Endodermal cell (in vitro differentiated cells): Measurements from ENCODE around the gene IRX5. TPM values are rescaled to one million over a fixed set of nuclear protein-coding genes. Genes with fewer than 3 reads are reported as not detected.

Experiments used
- DNase-seq: peaks from one replicate; pipeline ENCODE4 v3.0.0-alpha.2; 2017
- H3K27ac ChIP-seq: 2 replicates; pipeline ENCODE4 v1.5.1; 2013; ENCODE audit warnings: mild to moderate bottlenecking, low read depth, low read length, moderate library complexity
- H3K27me3 ChIP-seq: 2 replicates; pipeline ENCODE4 v1.6.1; 2013; ENCODE audit warnings: mild to moderate bottlenecking, low read length, moderate library complexity; ENCODE audit not compliant: insufficient read depth, control insufficient read depth, poor library complexity, severe bottlenecking
- H3K36me3 ChIP-seq: 2 replicates; pipeline ENCODE4 v1.7.0; 2013; ENCODE audit warnings: mild to moderate bottlenecking, low read length, moderate library complexity; ENCODE audit not compliant: control insufficient read depth, insufficient read depth
- H3K4me1 ChIP-seq: one replicate; pipeline ENCODE4 v1.7.0; 2013; ENCODE audit warnings: low read length; ENCODE audit not compliant: control insufficient read depth, insufficient read depth
- H3K4me3 ChIP-seq: 2 replicates; pipeline ENCODE4 v1.5.1; 2013; ENCODE audit warnings: mild to moderate bottlenecking, low read length, moderate library complexity
- H3K9ac ChIP-seq: 2 replicates; pipeline ENCODE4 v1.6.1; 2013; ENCODE audit warnings: mild to moderate bottlenecking, low read length, moderate library complexity; ENCODE audit not compliant: poor library complexity, severe bottlenecking; ENCODE audit errors: extremely low read depth
- H3K9me3 ChIP-seq: 2 replicates; pipeline ENCODE4 v1.6.1; 2013; ENCODE audit warnings: mild to moderate bottlenecking, low read length, moderate library complexity; ENCODE audit not compliant: control insufficient read depth
- H3K27ac Mint-ChIP-seq: 2 replicates; pipeline ENCODE4 v1.8.0; 2020; ENCODE audit warnings: mixed read lengths
- H3K27me3 Mint-ChIP-seq: 2 replicates; pipeline ENCODE4 v1.8.0; 2021; ENCODE audit warnings: mild to moderate bottlenecking, mixed read lengths; ENCODE audit not compliant: insufficient read depth
- H3K36me3 Mint-ChIP-seq: 2 replicates; pipeline ENCODE4 v1.8.0; 2020; ENCODE audit warnings: low read depth, mixed read lengths
- H3K4me1 Mint-ChIP-seq: 2 replicates; pipeline ENCODE4 v1.8.0; 2020; ENCODE audit warnings: mixed read lengths
- H3K4me3 Mint-ChIP-seq: 2 replicates; pipeline ENCODE4 v1.8.0; 2020; ENCODE audit warnings: mild to moderate bottlenecking, moderate library complexity, mixed read lengths
- H3K9me3 Mint-ChIP-seq: 2 replicates; pipeline ENCODE4 v1.8.0; 2020; ENCODE audit warnings: mild to moderate bottlenecking, mixed read lengths
- CTCF ChIP-seq: fragments of 200-600 bp; sonication (generic); conservative IDR thresholded peaks from 2 replicates; pipeline ENCODE4 v1.5.0; 2021; ENCODE audit warnings: antibody characterized with exemption, mild to moderate bottlenecking
- WGBS, 2 experiments: methylation state at CpG; one replicate each; pipeline versions ENCODE4 v1.1.5 to v1.1.7; 2013; ENCODE audit warnings: missing lambda C conversion rate in 2 of 2, mixed read lengths in 1 of 2; ENCODE audit not compliant: insufficient coverage in 1 of 2, insufficient read length in 1 of 2; 5-methylcytosine and 5-hydroxymethylcytosine counted together
- total RNA-seq, 2 donors: library from RNA; stranded (reverse); fragmentation: NEBNext Ultra II Directional in 1 of 2; extraction: Animal tissue kit (Norgen Biotek cat#: 25700) in 1 of 2; gene quantifications; 2 replicates in 1 of 2; 3 replicates in 1 of 2; pipeline ENCODE4 v1.2.1, GENCODE V29; 2021

The IRX5 gene
- total RNA-seq, 2 donors from 2014 or later = 1.6 to 2.6 TPM

- Mint-ChIP-seq H3K36me3 (no peaks in the 10 kb centered on the region), H3K4me3 (no peak overlapping the region), H3K27me3 (peaks cover 16% of the 10 kb centered on the region), H3K9me3 (no peaks in the 10 kb centered on the region), H3K4me1 (peaks cover 10% of the 10 kb centered on the region), H3K27ac (no peak overlapping the region)
- Histone ChIP-seq H3K9ac (no peak overlapping the region), H3K27ac (no peak overlapping the region), H3K36me3 (no peaks in the 10 kb centered on the region), H3K4me3 (no peak overlapping the region), H3K9me3 (no peaks in the 10 kb centered on the region), H3K4me1 (no peaks in the 10 kb centered on the region), H3K27me3 (no peaks in the 10 kb centered on the region)
- DNase-seq = no peak
- TF ChIP-seq CTCF = no peak
Observed at GRCh38 chr16:54955757-54956156, 25.1 kb downstream of the IRX5 start.

GRCh38 chr16:54957403-54958166 lies 26.9 kb downstream of the IRX5 start:
- 96 to 100% methylated on average over 1 to 2 of the region's 2 CpGs for WGBS, 2 experiments
- H3K9ac ChIP-seq = no peak overlapping the region
- H3K9me3 ChIP-seq = no peaks in the 10 kb centered on the region
- TF ChIP-seq CTCF = peak; percentile 76
- Mint-ChIP-seq H3K4me3 (no peak overlapping the region), H3K9me3 (no peaks in the 10 kb centered on the region), H3K27ac (no peak overlapping the region), H3K4me1 (peaks cover 10% of the 10 kb centered on the region), H3K36me3 (no peaks in the 10 kb centered on the region), H3K27me3 (peaks cover 6% of the 10 kb centered on the region)
- no peaks in the 10 kb centered on the region for H3K36me3 ChIP-seq
- H3K27ac ChIP-seq = no peak overlapping the region
- no peaks in the 10 kb centered on the region for H3K4me1 ChIP-seq
- H3K4me3 ChIP-seq = no peak overlapping the region
- DNase-seq = peak; percentile 67
- H3K27me3 ChIP-seq = no peaks in the 10 kb centered on the region

GRCh38 chr16:54962045-54962444 lies 31.4 kb downstream of the IRX5 start:
- no peaks in the 10 kb centered on the region for H3K9me3 ChIP-seq
- H3K9me3 Mint-ChIP-seq = no peaks in the 10 kb centered on the region
- peaks cover 2% of the 10 kb centered on the region for H3K4me1 Mint-ChIP-seq
- TF ChIP-seq CTCF = no peak
- H3K4me3 ChIP-seq = no peak overlapping the region
- no peaks in the 10 kb centered on the region for H3K4me1 ChIP-seq
- H3K4me3 Mint-ChIP-seq = no peak overlapping the region
- H3K27me3 ChIP-seq = no peaks in the 10 kb centered on the region
- H3K27ac Mint-ChIP-seq = no peak overlapping the region
- no peaks in the 10 kb centered on the region for H3K36me3 ChIP-seq
- peaks cover 5% of the 10 kb centered on the region for H3K27me3 Mint-ChIP-seq
- WGBS, 2 experiments = 83 to 92% methylated on average over 2 of the region's 2 CpGs
- DNase-seq = no peak
- H3K27ac ChIP-seq = no peak overlapping the region
- H3K36me3 Mint-ChIP-seq = no peaks in the 10 kb centered on the region
- no peak overlapping the region for H3K9ac ChIP-seq
